ENCODE data around the gene CBFB.

GRCh38 chr16:67082100-67082499, 53.2 kb downstream of the CBFB start:
- no peak for TF ChIP-seq CTCF (IDR thresholded peaks at IDR 0.05)
- TF ChIP-seq POLR2A (IDR thresholded peaks at IDR 0.05), result no peak
- no peak for TF ChIP-seq POLR2AphosphoS5 (IDR thresholded peaks at IDR 0.05)
